Measurements from ENCODE around the gene EID3.

The EID3 gene

GRCh38 chr12:104285740-104286515 is 17.6 kb upstream of the EID3 start:
- no peak for DNase-seq (ENCODE audit: extremely low spot score)
- TF ChIP-seq TARDBP (IDR thresholded peaks at IDR 0.05): no peak
- TF ChIP-seq FOXM1 (IDR thresholded peaks at IDR 0.05; ENCODE audit: borderline replicate concordance): no peak
- TF ChIP-seq L3MBTL2 (conservative IDR thresholded peaks at IDR 0.05): no peak
- TF ChIP-seq SUZ12 (IDR thresholded peaks at IDR 0.05): no peak
- TF ChIP-seq ARNT (IDR thresholded peaks at IDR 0.05): no peak
- no peak for TF ChIP-seq ZNF384 (IDR thresholded peaks at IDR 0.05)
- no peak for TF ChIP-seq PKNOX1 (IDR thresholded peaks at IDR 0.05)
- TF ChIP-seq FOXA1 (IDR thresholded peaks at IDR 0.05): no peak
- no peak for TF ChIP-seq LEF1 (IDR thresholded peaks at IDR 0.05; ENCODE audit: borderline replicate concordance)
- no peak for TF ChIP-seq CTBP1 (IDR thresholded peaks at IDR 0.05; ENCODE audit: borderline replicate concordance)
- TF ChIP-seq BHLHE40 (IDR thresholded peaks at IDR 0.05; ENCODE audit: borderline replicate concordance): no peak
- no peak for TF ChIP-seq ELF4 (IDR thresholded peaks at IDR 0.05)
- no peak for TF ChIP-seq SP1 (IDR thresholded peaks at IDR 0.05)
- no peak for TF ChIP-seq NFRKB (IDR thresholded peaks at IDR 0.05)
- TF ChIP-seq HDGF (IDR thresholded peaks at IDR 0.05; ENCODE audit: borderline replicate concordance): no peak
- TF ChIP-seq FOXK2 (IDR thresholded peaks at IDR 0.05): no peak
- ChIA-PET POLR2A (interaction anchor here (1.6 to 3.6 kb wide), 4 partner anchors 10 to 148 kb away, joined by 7 to 22 read pairs (median 10); partner anchors contain the start of gene NFYB), CTCF (no interaction called here)

- POLR2A ChIA-PET: interaction anchor here (0.8 to 3.6 kb wide), 9 partner anchors 9 to 149 kb away, joined by 3 to 22 read pairs (median 6); partner anchors contain the start of genes EID3 and NFYB
- DNase-seq (ENCODE audit: extremely low spot score): peak; percentile 81
- TF ChIP-seq FOXM1 (IDR thresholded peaks at IDR 0.05; ENCODE audit: borderline replicate concordance) (no peak), PKNOX1 (IDR thresholded peaks at IDR 0.05) (peak; percentile 94), TARDBP (IDR thresholded peaks at IDR 0.05) (no peak), HDGF (IDR thresholded peaks at IDR 0.05; ENCODE audit: borderline replicate concordance) (no peak), LEF1 (IDR thresholded peaks at IDR 0.05; ENCODE audit: borderline replicate concordance) (no peak), SUZ12 (IDR thresholded peaks at IDR 0.05) (no peak), SP1 (IDR thresholded peaks at IDR 0.05) (no peak), FOXA1 (IDR thresholded peaks at IDR 0.05) (no peak), BHLHE40 (IDR thresholded peaks at IDR 0.05; ENCODE audit: borderline replicate concordance) (no peak), L3MBTL2 (conservative IDR thresholded peaks at IDR 0.05) (peak; percentile 75), NFRKB (IDR thresholded peaks at IDR 0.05) (no peak), FOXK2 (IDR thresholded peaks at IDR 0.05) (peak; percentile 48; the same call in 1 of the 2 replicates), CTBP1 (IDR thresholded peaks at IDR 0.05; ENCODE audit: borderline replicate concordance) (no peak), ELF4 (IDR thresholded peaks at IDR 0.05) (no peak), ZNF384 (IDR thresholded peaks at IDR 0.05) (peak; percentile 91), ARNT (IDR thresholded peaks at IDR 0.05) (no peak)
- CTCF ChIA-PET: no interaction called here
These were observed 16.7 kb upstream of the EID3 start for GRCh38 chr12:104286516-104287482.

DNA sequence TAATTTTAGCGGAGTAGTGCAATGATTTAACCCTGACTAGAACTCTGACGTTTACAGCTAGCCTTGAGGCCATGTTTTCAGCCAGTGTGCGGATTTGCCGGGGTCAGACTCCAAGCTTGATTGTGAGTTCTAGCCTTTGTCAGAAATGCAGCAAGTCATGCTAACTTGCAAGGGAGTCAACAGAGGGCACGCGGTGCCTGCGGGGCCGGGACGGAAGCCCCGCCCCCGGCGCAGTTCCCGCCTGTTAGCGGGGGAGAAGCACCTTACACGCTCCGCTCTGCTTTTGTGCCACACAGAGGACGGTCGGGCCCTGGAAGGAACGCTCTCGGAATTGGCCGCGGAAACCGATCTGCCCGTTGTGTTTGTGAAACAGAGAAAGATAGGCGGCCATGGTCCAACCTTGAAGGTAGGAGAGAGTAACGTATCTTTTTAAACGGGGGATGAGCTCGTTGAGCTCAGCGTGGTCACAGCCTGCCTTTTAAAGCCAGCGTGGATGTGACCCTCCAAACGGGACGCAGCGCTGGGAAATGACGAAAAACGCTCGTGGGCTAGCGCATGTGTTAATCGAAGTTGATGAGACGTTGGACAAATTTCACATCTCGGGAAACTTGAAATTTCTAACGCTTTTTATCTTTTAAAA is 14.8 kb upstream of the EID3 start:
- peak; percentile 86 for DNase-seq (ENCODE audit: extremely low spot score)
- ChIA-PET CTCF (interaction anchor here (0.8 kb wide), 1 partner anchor 111 kb away, joined by 3 read pairs; no protein-coding TSS in a partner anchor), POLR2A (interaction anchor here (1.2 to 3.6 kb wide), 8 partner anchors 12 to 151 kb away, joined by 3 to 22 read pairs (median 8); partner anchors contain the start of genes EID3 and NFYB)
- TF ChIP-seq TARDBP (IDR thresholded peaks at IDR 0.05) (peak; percentile 46; the same call in 1 of the 2 replicates), BHLHE40 (IDR thresholded peaks at IDR 0.05; ENCODE audit: borderline replicate concordance) (no peak), ELF4 (IDR thresholded peaks at IDR 0.05) (no peak), L3MBTL2 (conservative IDR thresholded peaks at IDR 0.05) (peak; percentile 94), FOXK2 (IDR thresholded peaks at IDR 0.05) (peak; percentile 46; the same call in 1 of the 2 replicates)

GRCh38 chr12:104290320-104290719 is 13.2 kb upstream of the EID3 start:
- POLR2A ChIA-PET: no interaction called here

More at GRCh38 chr12:104290320-104290719, 13.2 kb upstream of the EID3 start:
- CTCF ChIA-PET: no interaction called here
- TF ChIP-seq ARNT (IDR thresholded peaks at IDR 0.05): no peak
- TF ChIP-seq FOXM1 (IDR thresholded peaks at IDR 0.05; ENCODE audit: borderline replicate concordance): no peak
- TF ChIP-seq TARDBP (IDR thresholded peaks at IDR 0.05): no peak
- TF ChIP-seq CTBP1 (IDR thresholded peaks at IDR 0.05; ENCODE audit: borderline replicate concordance): no peak
- no peak for TF ChIP-seq FOXK2 (IDR thresholded peaks at IDR 0.05)
- no peak for TF ChIP-seq SP1 (IDR thresholded peaks at IDR 0.05)
- TF ChIP-seq FOXA1 (IDR thresholded peaks at IDR 0.05): no peak
- no peak for TF ChIP-seq LEF1 (IDR thresholded peaks at IDR 0.05; ENCODE audit: borderline replicate concordance)
- no peak for TF ChIP-seq ELF4 (IDR thresholded peaks at IDR 0.05)
- no peak for TF ChIP-seq NFRKB (IDR thresholded peaks at IDR 0.05)
- TF ChIP-seq SUZ12 (IDR thresholded peaks at IDR 0.05): no peak
- TF ChIP-seq HDGF (IDR thresholded peaks at IDR 0.05; ENCODE audit: borderline replicate concordance): no peak
- TF ChIP-seq PKNOX1 (IDR thresholded peaks at IDR 0.05): no peak
- no peak for TF ChIP-seq BHLHE40 (IDR thresholded peaks at IDR 0.05; ENCODE audit: borderline replicate concordance)
- TF ChIP-seq ZNF384 (IDR thresholded peaks at IDR 0.05): no peak
- no peak for TF ChIP-seq L3MBTL2 (conservative IDR thresholded peaks at IDR 0.05)
- DNase-seq (ENCODE audit: extremely low spot score): no peak
